GM12892 (cell line): Measurements from ENCODE around the gene ALG6.

Experiments used
- POLR2A ChIP-seq: IDR thresholded peaks from 2 replicates; pipeline ENCODE4 v1.6.1; 2011; ENCODE audit warnings: low read depth, low read length, control low read depth
- TAF1 ChIP-seq: IDR thresholded peaks from 2 replicates; pipeline ENCODE4 v1.6.1; 2011; ENCODE audit warnings: low read depth, mild to moderate bottlenecking, control low read depth, low read length, borderline replicate concordance

DNA sequence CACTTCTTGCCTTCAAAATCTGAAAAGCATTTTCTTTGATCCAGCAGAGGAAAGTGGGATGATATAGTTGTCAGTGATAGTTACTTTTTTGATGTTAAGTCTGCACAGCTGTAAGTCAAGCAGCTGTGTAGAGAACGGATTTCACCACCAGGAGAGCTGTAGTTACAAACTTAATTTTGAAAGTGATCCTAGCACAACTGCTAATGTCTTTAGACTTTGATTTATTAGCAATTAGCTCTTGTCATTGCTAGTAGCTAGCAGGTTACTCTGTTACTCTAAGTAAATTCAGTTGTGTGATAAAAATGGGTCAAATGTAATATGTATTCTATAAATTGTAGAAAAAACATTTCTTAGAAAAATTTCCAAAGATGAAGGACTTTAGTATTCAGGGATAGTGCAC is 46.0 kb downstream of the ALG6 start:
- TF ChIP-seq POLR2A (no peak), TAF1 (no peak)
